CD4-positive, alpha-beta memory T cell (primary cell): ENCODE results near the gene KCNIP2. TPM values are rescaled to one million over a fixed set of nuclear protein-coding genes. Genes with fewer than 3 reads are reported as not detected.
"Not testable (repeated sequence)": the region's sequence is repeated elsewhere in the genome, so short reads cannot be mapped to it uniquely, and the experiment has no call there.

Source experiments
- CTCF ChIA-PET: fragments of 350-600 bp; sonication (Branson Sonifier 250); formaldehyde crosslinking; loops from one replicate; lab custom pipeline; 2021; ENCODE audit warnings: inconsistent platforms; ENCODE audit not compliant: partially characterized antibody; lab: Charles Lee
- POLR2A ChIA-PET: fragments of 350-600 bp; sonication (Branson Sonifier 250); formaldehyde crosslinking; loops from one replicate; lab custom pipeline; 2021; ENCODE audit not compliant: partially characterized antibody; lab: Charles Lee
- DNase-seq, 5 donors: peaks; one replicate each; pipeline versions ENCODE4 v3.0.0 to v3.0.0-alpha.2; 2020 to 2022; ENCODE audit warnings: mixed read lengths in 1 of 5
- H3K27ac ChIP-seq: one replicate; pipeline ENCODE4 v1.7.0; 2013; ENCODE audit warnings: low read depth, low read length
- H3K27me3 ChIP-seq: 2 replicates; pipeline ENCODE4 v1.7.0; 2013; ENCODE audit warnings: mild to moderate bottlenecking, low read length, moderate library complexity; ENCODE audit not compliant: insufficient read depth
- H3K36me3 ChIP-seq: 2 replicates; pipeline ENCODE4 v1.7.0; 2013; ENCODE audit warnings: mild to moderate bottlenecking, low read length, moderate library complexity; ENCODE audit not compliant: insufficient read depth
- H3K4me1 ChIP-seq: 2 replicates; pipeline ENCODE4 v1.7.0; 2013; ENCODE audit warnings: mild to moderate bottlenecking, low read length, moderate library complexity; ENCODE audit not compliant: insufficient read depth
- H3K4me3 ChIP-seq, 2 donors: one replicate each; pipeline ENCODE4 v1.7.0; 2013; ENCODE audit warnings: low read length in 2 of 2, mild to moderate bottlenecking in 1 of 2
- H3K9me3 ChIP-seq, 2 donors: one replicate each; pipeline ENCODE4 v1.7.0; 2013; ENCODE audit warnings: low read length in 2 of 2, control low read depth in 1 of 2; ENCODE audit not compliant: control insufficient read depth in 1 of 2
- H3K27ac Mint-ChIP-seq, 7 donors: one replicate each; pipeline ENCODE4 v1.8.0; 2020 to 2021; ENCODE audit warnings: mixed read lengths in 7 of 7, mild to moderate bottlenecking in 6 of 7, inconsistent platforms in 3 of 7, moderate library complexity in 3 of 7
- H3K27me3 Mint-ChIP-seq, 2 donors: one replicate each; pipeline ENCODE4 v1.8.0; 2020 to 2021; ENCODE audit warnings: mixed read lengths in 2 of 2
- H3K36me3 Mint-ChIP-seq, 2 donors: one replicate each; pipeline ENCODE4 v1.8.0; 2020 to 2021; ENCODE audit warnings: mixed read lengths in 2 of 2, inconsistent platforms in 1 of 2, mild to moderate bottlenecking in 1 of 2
- H3K4me1 Mint-ChIP-seq, 4 donors: one replicate each; pipeline ENCODE4 v1.8.0; 2020 to 2021; ENCODE audit warnings: mixed read lengths in 4 of 4, mild to moderate bottlenecking in 1 of 4
- H3K4me3 Mint-ChIP-seq, 8 donors: one replicate each; pipeline ENCODE4 v1.8.0; 2020 to 2021; ENCODE audit warnings: mixed read lengths in 8 of 8, mild to moderate bottlenecking in 7 of 8, moderate library complexity in 6 of 8, inconsistent platforms in 3 of 8
- H3K9me3 Mint-ChIP-seq, 8 donors: one replicate each; pipeline ENCODE4 v1.8.0; 2020 to 2021; ENCODE audit warnings: mixed read lengths in 8 of 8, mild to moderate bottlenecking in 5 of 8, inconsistent platforms in 3 of 8, moderate library complexity in 1 of 8
- intact Hi-C: fragments of 100-400 bp; cut with micrococcal nuclease; formaldehyde crosslinking; loops from one replicate; pipeline ENCODE4 v1.15.1; 2023
- polyA plus RNA-seq, 2 donors: library from polyadenylated mRNA; unstranded; fragments of 300-500 nt; fragmentation: Illumina TruSeq; gene quantifications; one replicate each; pipeline ENCODE4 v1.2.3, GENCODE V29; 2021
- total RNA-seq, 2 experiments: library from RNA; stranded (reverse); gene quantifications; one replicate each; pipeline ENCODE4 v1.2.3, GENCODE V29; 2021

KCNIP2 gene
- total and polyA plus RNA-seq, 4 experiments from 2014 or later = 0.79 to 4.3 (median 2.3) TPM

DNA sequence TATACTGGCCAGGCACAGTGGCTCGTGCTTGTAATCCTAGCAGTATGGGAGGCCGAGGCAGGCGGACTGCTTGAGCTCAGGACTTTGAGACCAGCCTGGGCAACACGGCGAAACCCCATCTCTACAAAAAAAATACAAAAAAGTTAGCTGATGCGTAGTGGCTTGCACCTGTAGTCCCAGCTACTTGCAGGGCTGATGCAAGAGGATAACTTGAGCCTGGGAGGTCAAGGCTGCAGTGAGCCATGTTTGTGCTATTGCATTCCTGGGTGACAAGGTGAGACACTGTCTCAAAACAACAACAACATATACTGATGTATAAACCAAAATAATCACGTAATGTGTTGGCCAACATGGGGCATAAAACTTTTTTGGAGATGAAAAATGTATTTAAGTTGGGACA, 53.9 kb downstream of the KCNIP2 start:
- no peaks in the 10 kb centered on the region for H3K9me3 ChIP-seq
- H3K27me3 ChIP-seq = no peaks in the 10 kb centered on the region
- Mint-ChIP-seq H3K4me1 (peaks cover 14 to 22% (median 16%) of the 10 kb centered on the region in 4 donors), H3K4me3 (no peak overlapping the region), H3K36me3 (peaks cover 42 to 73% of the 10 kb centered on the region in 2 donors), H3K27me3 (no peaks in the 10 kb centered on the region), H3K27ac (peak overlapping the region in 1 of 7 donors; percentile 55), H3K9me3 (no peaks in the 10 kb centered on the region)
- no peak for DNase-seq
- POLR2A ChIA-PET = interaction anchor here (0.8 kb wide), 1 partner anchor 14 kb away, joined by 3 read pairs; no protein-coding TSS in a partner anchor
- CTCF ChIA-PET = interaction anchor here (1.7 kb wide), 1 partner anchor 9 kb away, joined by 11 read pairs; no protein-coding TSS in a partner anchor
- H3K4me3 ChIP-seq = no peak overlapping the region
- intact Hi-C loops = no loop called here
- peaks cover 59% of the 10 kb centered on the region for H3K36me3 ChIP-seq
- H3K4me1 ChIP-seq = peaks cover 8% of the 10 kb centered on the region
- H3K27ac ChIP-seq = no peak overlapping the region

DNA sequence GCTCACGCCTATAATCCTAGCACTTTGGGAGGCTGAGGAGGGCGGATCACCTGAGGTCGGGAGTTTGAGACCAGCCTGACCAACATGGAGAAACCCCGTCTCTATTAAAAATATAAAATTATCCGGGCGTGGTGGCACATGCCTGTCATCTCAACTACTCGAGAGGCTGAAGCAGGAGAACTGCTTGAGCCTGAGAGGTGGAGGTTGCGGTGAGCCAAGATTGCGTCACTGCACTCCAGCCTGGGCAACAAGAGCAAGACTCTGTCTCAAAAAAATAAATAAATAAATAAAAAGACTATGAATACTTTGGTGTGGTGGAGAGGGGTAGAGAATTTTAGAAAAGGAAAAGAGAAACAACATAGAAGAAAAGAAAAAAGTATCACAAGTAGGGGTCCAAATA, 54.4 kb downstream of the KCNIP2 start:
- H3K9me3 ChIP-seq, H3K27me3 Mint-ChIP-seq, H3K4me3 Mint-ChIP-seq, H3K27ac Mint-ChIP-seq, H3K9me3 Mint-ChIP-seq, H3K27ac ChIP-seq, DNase-seq, H3K4me3 ChIP-seq, intact Hi-C loops, POLR2A ChIA-PET, H3K27me3 ChIP-seq: not testable (repeated sequence)
- H3K36me3 ChIP-seq = peaks cover 56% of the 10 kb centered on the region
- peaks cover 12% of the 10 kb centered on the region for H3K4me1 ChIP-seq
- CTCF ChIA-PET = interaction anchor here (1.7 kb wide), 1 partner anchor 8 kb away, joined by 11 read pairs; no protein-coding TSS in a partner anchor
- peaks cover 18 to 26% (median 20%) of the 10 kb centered on the region in 4 donors for H3K4me1 Mint-ChIP-seq
- H3K36me3 Mint-ChIP-seq = peaks cover 37 to 69% of the 10 kb centered on the region in 2 donors

DNA sequence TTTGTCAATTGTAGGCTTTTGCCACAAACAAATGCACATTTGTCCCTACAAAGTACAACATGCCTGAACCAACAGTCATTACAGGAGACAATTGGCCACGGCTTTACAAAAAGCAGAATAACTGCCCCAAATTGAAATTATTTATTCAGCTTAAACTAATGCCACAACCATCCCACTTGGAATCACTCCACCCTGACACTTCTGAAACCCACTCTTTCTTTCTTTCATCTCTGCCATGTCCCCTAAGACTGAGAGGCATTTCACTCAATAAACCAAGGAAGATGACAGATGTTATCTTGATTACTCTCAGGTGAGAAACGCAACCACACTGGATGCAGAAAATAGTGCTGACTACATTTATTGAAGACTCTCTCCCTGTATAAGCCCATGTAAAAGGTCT, 57.8 kb downstream of the KCNIP2 start:
- Mint-ChIP-seq H3K36me3 (peaks cover 22 to 50% of the 10 kb centered on the region in 2 donors), H3K9me3 (peaks cover 0 to 2% (median 0%) of the 10 kb centered on the region in 8 donors), H3K27me3 (no peaks in the 10 kb centered on the region), H3K27ac (peak overlapping the region in 6 of 7 donors; percentile 1 to 87 (median 66)), H3K4me3 (peak overlapping the region in 1 of 8 donors; percentile 3), H3K4me1 (peaks cover 34 to 60% (median 46%) of the 10 kb centered on the region in 4 donors)
- Histone ChIP-seq H3K4me3 (no peak overlapping the region), H3K4me1 (peaks cover 42% of the 10 kb centered on the region), H3K27ac (no peak overlapping the region), H3K9me3 (no peaks in the 10 kb centered on the region), H3K27me3 (no peaks in the 10 kb centered on the region), H3K36me3 (peaks cover 27% of the 10 kb centered on the region)
- POLR2A ChIA-PET = interaction anchor here (1.0 to 1.8 kb wide), 2 partner anchors 21 to 32 kb away, joined by 4 to 11 read pairs; partner anchors contain the start of gene OGA
- CTCF ChIA-PET = no interaction called here
- intact Hi-C loops = no loop called here
- DNase-seq = no peak

DNA sequence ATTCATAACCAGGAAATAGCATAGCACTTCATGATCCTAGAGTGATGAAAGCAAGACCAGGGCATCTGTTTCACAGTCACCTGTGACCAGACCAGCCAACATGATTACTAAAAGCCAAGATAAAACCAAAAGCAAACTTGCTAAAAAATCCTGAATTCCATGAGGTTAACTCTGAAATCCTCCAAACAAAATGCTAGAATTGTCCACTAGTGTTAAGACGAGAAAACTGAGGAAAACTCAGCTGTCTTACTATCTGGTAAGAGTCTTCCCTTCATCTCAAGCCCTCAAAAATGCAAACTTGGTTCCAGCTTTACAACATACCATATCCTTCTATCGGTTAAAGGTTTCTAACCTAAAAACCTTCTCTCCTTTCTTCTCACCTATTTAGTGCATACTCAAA, 59.0 kb downstream of the KCNIP2 start:
- H3K4me1 ChIP-seq = peaks cover 54% of the 10 kb centered on the region
- H3K27ac ChIP-seq = peak overlapping the region; percentile 58
- H3K9me3 ChIP-seq = no peaks in the 10 kb centered on the region
- CTCF ChIA-PET = interaction anchor here (1.2 to 4.1 kb wide), 6 partner anchors 12 to 571 kb away, joined by 3 to 35 read pairs (median 8); partner anchors contain the start of gene OGA
- Mint-ChIP-seq H3K9me3 (peaks cover 0 to 2% (median 0%) of the 10 kb centered on the region in 8 donors), H3K27me3 (no peaks in the 10 kb centered on the region), H3K27ac (peak overlapping the region; percentile 87 to 99 (median 96)), H3K36me3 (peaks cover 19 to 43% of the 10 kb centered on the region in 2 donors), H3K4me1 (peaks cover 34 to 65% (median 52%) of the 10 kb centered on the region in 4 donors), H3K4me3 (peak overlapping the region in 7 of 8 donors; percentile 49 to 100 (median 100))
- intact Hi-C loops = loop anchor here (5.0 kb wide), 2 partner anchors 197 to 288 kb away; partner anchors contain the start of genes DPCD and POLL
- DNase-seq = no peak
- no peaks in the 10 kb centered on the region for H3K27me3 ChIP-seq
- peaks cover 26% of the 10 kb centered on the region for H3K36me3 ChIP-seq
- POLR2A ChIA-PET = interaction anchor here (1.0 to 4.8 kb wide), 8 partner anchors 9 to 56 kb away, joined by 3 to 64 read pairs (median 6); partner anchors contain the start of gene OGA
- no peak overlapping the region for H3K4me3 ChIP-seq

DNA sequence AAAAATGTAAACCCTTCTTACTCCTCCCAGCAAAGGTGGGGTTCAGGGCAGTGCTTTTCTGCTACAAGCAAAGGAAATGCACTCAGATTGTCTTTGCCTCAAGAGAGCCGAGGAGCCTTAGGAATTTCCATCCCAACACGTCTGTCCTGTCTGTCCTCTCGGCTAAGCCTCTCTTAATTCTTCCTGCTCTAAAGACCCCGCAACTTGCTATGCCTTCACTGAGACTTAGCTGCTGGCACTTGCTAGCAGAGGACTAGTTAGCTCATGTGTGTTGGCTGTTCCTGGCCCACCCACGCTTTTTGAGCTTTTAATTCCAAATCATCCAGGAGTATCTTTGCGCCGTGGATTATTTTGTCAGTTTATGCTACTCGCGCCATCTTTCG, 59.9 kb downstream of the KCNIP2 start:
- H3K4me1 ChIP-seq = peaks cover 62% of the 10 kb centered on the region
- peaks cover 26% of the 10 kb centered on the region for H3K36me3 ChIP-seq
- H3K9me3 ChIP-seq = no peaks in the 10 kb centered on the region
- peak overlapping the region; percentile 74 to 75 for H3K4me3 ChIP-seq
- Mint-ChIP-seq H3K27me3 (peaks cover 5% of the 10 kb centered on the region in 2 donors), H3K36me3 (peaks cover 15 to 38% of the 10 kb centered on the region in 2 donors), H3K9me3 (peaks cover 0 to 2% (median 0%) of the 10 kb centered on the region in 8 donors), H3K4me1 (peaks cover 38 to 73% (median 58%) of the 10 kb centered on the region in 4 donors), H3K4me3 (peak overlapping the region; percentile 99 to 100 (median 100)), H3K27ac (peak overlapping the region; percentile 87 to 99 (median 96))
- intact Hi-C loops = loop anchor here (1.0 to 5.0 kb wide), 3 partner anchors 35 to 289 kb away; partner anchors contain the start of genes DPCD, OGA and POLL
- no peak for DNase-seq
- H3K27ac ChIP-seq = peak overlapping the region; percentile 58
- POLR2A ChIA-PET = interaction anchor here (0.6 to 4.8 kb wide), 10 partner anchors 8 to 282 kb away, joined by 3 to 64 read pairs (median 4); partner anchors contain the start of genes HPS6 and OGA
- CTCF ChIA-PET = interaction anchor here (0.6 to 4.1 kb wide), 11 partner anchors 12 to 570 kb away, joined by 3 to 35 read pairs (median 3); partner anchors contain the start of gene OGA
- peaks cover 7% of the 10 kb centered on the region for H3K27me3 ChIP-seq

DNA sequence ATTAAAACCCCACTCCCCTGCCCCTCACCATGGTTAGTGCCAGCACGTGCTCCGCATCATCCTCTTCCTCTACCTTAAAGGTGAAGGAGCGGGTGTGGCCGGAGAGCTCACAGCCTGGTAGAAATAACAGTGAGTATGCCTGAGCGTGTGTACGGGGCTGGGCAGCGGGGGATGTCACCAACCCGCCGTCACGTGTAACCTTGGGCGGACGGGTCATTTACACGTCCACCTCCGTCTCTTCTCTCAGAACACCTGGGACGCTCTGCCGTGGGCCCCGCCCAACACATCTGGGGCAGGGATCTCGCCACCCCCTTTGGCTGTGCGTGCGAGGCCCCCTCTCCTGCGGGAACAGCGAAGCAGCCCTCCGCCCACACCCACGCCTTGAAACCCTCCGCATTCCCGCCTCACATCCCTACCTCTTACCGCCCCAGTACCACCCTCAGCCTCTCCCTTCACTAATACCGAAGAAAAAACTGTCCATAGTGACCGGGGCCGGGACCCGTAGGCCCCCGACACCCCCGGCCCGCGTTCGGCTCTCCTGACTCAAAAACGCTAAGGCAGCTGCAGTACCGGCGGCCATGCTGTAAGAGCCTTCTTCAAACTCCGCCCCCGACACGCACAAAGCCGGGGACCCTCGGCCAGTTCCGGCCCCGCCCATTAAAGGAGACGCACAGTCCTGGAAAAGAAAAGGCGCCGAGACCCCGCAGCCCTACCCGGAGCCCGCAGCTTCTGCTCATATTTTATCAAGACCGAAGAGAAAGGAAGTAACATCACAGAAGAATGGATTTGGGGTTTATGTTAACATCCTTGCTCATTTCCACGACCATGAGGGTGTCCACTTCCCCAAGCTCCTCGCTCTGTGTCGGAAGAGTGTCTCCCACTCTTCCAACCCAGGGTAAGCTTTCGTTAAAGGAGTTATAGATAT, 60.5 kb downstream of the KCNIP2 start, which contains the start of gene NPM3:
NPM3 (minus strand) TSS at position 636 of the 925 bp plus-strand sequence; CDS start at position 580, 56 bp downstream.
- H3K4me3 Mint-ChIP-seq = peak within 1 kb of the TSS; percentile 99 to 100 (median 100)
- peak; percentile 70 to 85 (median 73) for DNase-seq
- H3K9me3 Mint-ChIP-seq = peaks cover 0 to 2% (median 0%) of the 10 kb centered on the region in 8 donors
- Histone ChIP-seq H3K27ac (peak within 1 kb of the TSS; percentile 58), H3K27me3 (peaks cover 12% of the 10 kb centered on the region), H3K9me3 (no peaks in the 10 kb centered on the region), H3K4me3 (peak within 1 kb of the TSS; percentile 74 to 75), H3K4me1 (peaks cover 64% of the 10 kb centered on the region), H3K36me3 (peaks cover 26% of the 10 kb centered on the region)
- peaks cover 15 to 37% of the 10 kb centered on the region in 2 donors for H3K36me3 Mint-ChIP-seq
- H3K27ac Mint-ChIP-seq = peak within 1 kb of the TSS; percentile 87 to 99 (median 96)
- H3K4me1 Mint-ChIP-seq = peaks cover 38 to 76% (median 59%) of the 10 kb centered on the region in 4 donors
- peaks cover 6 to 7% of the 10 kb centered on the region in 2 donors for H3K27me3 Mint-ChIP-seq
- intact Hi-C loops = loop anchor here (1.0 to 5.0 kb wide), 3 partner anchors 35 to 289 kb away; partner anchors contain the start of genes DPCD, OGA and POLL
- CTCF ChIA-PET = interaction anchor here (0.6 to 4.1 kb wide), 16 partner anchors 13 to 569 kb away, joined by 3 to 35 read pairs (median 4); partner anchors contain the start of gene OGA
- POLR2A ChIA-PET = interaction anchor here (0.6 to 4.8 kb wide), 9 partner anchors 9 to 282 kb away, joined by 3 to 64 read pairs (median 4); partner anchors contain the start of genes HPS6 and OGA
